ENCODE results near the gene DCST2.

DCST2 gene

GRCh38 chr1:155019377-155020245 lies 14.0 kb downstream of the DCST2 start:
- H3K4me3 ChIP-seq (replicated peaks; ENCODE audit: low read depth, low read length): no peak overlapping the region
- TF ChIP-seq, protein P1, sequence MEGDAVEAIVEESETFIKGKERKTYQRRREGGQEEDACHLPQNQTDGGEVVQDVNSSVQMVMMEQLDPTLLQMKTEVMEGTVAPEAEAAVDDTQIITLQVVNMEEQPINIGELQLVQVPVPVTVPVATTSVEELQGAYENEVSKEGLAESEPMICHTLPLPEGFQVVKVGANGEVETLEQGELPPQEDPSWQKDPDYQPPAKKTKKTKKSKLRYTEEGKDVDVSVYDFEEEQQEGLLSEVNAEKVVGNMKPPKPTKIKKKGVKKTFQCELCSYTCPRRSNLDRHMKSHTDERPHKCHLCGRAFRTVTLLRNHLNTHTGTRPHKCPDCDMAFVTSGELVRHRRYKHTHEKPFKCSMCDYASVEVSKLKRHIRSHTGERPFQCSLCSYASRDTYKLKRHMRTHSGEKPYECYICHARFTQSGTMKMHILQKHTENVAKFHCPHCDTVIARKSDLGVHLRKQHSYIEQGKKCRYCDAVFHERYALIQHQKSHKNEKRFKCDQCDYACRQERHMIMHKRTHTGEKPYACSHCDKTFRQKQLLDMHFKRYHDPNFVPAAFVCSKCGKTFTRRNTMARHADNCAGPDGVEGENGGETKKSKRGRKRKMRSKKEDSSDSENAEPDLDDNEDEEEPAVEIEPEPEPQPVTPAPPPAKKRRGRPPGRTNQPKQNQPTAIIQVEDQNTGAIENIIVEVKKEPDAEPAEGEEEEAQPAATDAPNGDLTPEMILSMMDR (IDR thresholded peaks at IDR 0.05; ENCODE audit: low read depth, low read length, missing control alignments): no peak
- no peak for DNase-seq (ENCODE audit: extremely low read depth, low read depth)

DNA sequence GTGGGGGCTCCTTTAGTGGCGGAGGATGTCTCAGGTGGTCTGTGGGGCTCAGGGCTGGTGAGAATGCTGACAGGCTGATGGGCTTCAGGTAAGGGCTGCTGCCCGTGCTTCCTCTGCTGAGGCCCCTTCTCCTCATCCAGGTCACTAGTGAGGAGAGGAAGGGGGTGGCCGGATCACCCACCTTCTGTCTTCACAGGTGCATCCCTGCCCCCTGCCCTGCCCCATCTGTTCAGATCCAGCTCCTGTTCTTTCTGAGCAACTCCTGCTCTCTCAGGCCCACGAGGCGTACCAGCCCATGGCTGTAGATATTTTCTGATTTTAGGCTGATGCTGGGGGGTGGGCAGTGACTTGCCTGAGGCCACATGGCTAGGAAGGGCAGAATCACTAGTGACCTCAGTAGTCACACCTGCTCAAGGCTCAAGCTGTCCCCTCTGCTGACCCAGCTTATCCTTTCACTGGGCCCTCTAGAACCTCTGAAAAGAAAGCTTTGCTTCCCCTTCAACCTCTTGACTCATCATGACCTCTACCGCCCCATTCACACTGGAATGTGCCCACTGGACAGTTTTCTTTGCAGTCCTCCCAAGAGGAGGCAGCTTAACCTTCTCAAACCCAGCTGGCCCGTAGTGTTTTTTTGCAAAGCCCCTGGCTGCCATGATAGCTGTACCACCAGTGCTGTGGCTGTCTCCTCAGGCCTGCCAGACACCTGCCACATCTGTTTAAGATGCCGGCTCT lies 14.8 kb downstream of the DCST2 start:
- no peak for DNase-seq (ENCODE audit: extremely low read depth, low read depth)
- TF ChIP-seq, protein P1 (IDR thresholded peaks at IDR 0.05; ENCODE audit: low read depth, low read length, missing control alignments): no peak
- no peak overlapping the region for H3K4me3 ChIP-seq (replicated peaks; ENCODE audit: low read depth, low read length)

GRCh38 chr1:155017946-155018316 lies 15.7 kb downstream of the DCST2 start:
- TF ChIP-seq, protein P1 (IDR thresholded peaks at IDR 0.05; ENCODE audit: low read depth, low read length, missing control alignments): no peak
- DNase-seq (ENCODE audit: extremely low read depth, low read depth): no peak
- H3K4me3 ChIP-seq (replicated peaks; ENCODE audit: low read depth, low read length): peak overlapping the region; percentile 23

GRCh38 chr1:155017041-155017945 lies 16.3 kb downstream of the DCST2 start:
- TF ChIP-seq, protein P1 (IDR thresholded peaks at IDR 0.05; ENCODE audit: low read depth, low read length, missing control alignments): peak; percentile 97
- DNase-seq (ENCODE audit: extremely low read depth, low read depth): peak; percentile 71
- H3K4me3 ChIP-seq (replicated peaks; ENCODE audit: low read depth, low read length): peak overlapping the region; percentile 23

GRCh38 chr1:155016231-155016831 lies 17.2 kb downstream of the DCST2 start:
- no peak for DNase-seq (ENCODE audit: extremely low read depth, low read depth)
- no peak overlapping the region for H3K4me3 ChIP-seq (replicated peaks; ENCODE audit: low read depth, low read length)
- TF ChIP-seq, protein P1 (IDR thresholded peaks at IDR 0.05; ENCODE audit: low read depth, low read length, missing control alignments): no peak
